Activated CD8-positive, alpha-beta memory T cell treated with anti-CD3 and anti-CD28 coated beads for 48 hours (primary cell): ENCODE data around the gene PLXNB2.
"Not testable (repeated sequence)": the region's sequence is repeated elsewhere in the genome, so short reads cannot be mapped to it uniquely, and the experiment has no call there.

ENCODE experiments used
- DNase-seq, 3 experiments: peaks; one replicate each; pipeline ENCODE4 v3.0.0-alpha.2; 2020; ENCODE audit warnings: low read depth in 2 of 3, low spot score in 2 of 3

PLXNB2 gene

DNA sequence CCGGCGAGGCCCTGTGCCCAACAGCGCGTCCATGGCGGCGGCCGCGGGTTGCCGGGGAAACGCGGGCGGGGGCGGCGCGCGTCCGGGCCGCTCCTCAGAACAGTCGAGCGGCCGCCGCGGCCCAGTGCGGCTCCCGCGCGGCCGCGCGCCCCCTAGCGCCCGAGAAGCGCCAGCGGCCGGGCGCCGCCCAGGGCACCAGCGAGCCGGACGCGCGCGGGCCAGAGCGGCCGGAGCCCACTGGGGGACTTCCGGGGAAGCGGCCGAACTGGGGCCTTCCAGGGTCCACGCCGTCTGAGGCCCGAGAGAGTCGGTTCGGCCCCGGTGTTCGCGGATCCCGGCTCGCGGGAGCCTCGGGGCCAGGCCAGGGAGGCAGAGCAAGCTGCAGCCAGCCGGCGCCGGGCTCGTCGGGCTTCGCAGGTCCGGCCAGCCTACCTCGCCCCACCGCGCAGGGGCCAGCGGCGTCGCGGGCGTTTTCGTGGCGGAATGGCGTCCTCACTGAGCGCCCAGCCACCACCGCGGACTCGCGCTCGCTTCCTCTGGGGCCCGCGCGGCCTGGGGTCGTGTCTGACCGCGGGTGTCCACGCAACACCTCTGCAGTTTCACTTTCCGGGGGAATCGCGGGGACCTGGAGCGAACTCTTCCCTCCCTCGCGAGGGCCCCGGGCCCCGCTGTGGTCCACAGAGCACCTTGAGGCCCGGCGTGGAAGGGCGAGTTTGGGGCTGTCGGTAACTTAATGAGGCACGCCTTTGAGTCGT is 19.7 kb upstream of the PLXNB2 start, which contains the start of gene DENND6B:
TSS of gene DENND6B (minus strand) at position 57 of the 755 bp plus-strand sequence. CDS start at position 33, 24 bp downstream.
- DNase-seq, result peak in 2 of 3 experiments; percentile 54 to 59

DNA sequence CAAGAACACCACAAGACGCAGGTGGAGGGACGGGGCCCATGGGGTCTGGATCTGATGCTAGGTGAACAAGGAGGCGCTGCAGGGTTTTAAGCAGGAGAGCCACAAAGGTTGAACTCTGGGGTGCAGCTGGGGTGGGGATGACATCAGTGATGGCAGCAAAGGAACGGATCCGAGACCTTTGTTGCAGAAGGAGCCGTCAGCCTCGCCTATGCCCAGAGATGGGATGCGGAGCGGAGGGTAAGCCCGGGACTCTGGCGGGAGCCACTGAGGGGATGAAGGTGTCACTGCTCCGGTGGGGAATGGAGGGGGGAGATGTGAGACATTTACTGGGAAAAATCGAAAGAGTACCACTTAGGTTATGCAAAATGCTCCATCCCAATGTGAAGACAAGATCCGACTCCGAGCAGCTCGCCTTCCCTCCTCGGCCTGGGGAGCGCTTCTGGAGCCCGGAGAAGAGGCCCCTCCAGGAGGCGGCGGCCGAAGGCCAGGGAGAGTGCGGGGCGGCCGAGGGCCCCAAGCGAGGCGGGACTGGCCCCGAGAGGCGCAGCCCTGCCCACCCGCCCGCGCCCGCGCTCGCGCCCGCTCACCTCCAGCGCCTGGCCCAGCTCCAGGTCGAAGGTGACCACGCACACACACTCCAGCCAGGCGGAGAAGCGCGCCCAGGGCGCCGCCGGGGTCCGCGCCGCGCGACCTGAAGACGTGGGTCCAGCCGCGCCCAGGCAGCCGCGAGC is 18.9 kb upstream of the PLXNB2 start:
- no peak for DNase-seq

DNA sequence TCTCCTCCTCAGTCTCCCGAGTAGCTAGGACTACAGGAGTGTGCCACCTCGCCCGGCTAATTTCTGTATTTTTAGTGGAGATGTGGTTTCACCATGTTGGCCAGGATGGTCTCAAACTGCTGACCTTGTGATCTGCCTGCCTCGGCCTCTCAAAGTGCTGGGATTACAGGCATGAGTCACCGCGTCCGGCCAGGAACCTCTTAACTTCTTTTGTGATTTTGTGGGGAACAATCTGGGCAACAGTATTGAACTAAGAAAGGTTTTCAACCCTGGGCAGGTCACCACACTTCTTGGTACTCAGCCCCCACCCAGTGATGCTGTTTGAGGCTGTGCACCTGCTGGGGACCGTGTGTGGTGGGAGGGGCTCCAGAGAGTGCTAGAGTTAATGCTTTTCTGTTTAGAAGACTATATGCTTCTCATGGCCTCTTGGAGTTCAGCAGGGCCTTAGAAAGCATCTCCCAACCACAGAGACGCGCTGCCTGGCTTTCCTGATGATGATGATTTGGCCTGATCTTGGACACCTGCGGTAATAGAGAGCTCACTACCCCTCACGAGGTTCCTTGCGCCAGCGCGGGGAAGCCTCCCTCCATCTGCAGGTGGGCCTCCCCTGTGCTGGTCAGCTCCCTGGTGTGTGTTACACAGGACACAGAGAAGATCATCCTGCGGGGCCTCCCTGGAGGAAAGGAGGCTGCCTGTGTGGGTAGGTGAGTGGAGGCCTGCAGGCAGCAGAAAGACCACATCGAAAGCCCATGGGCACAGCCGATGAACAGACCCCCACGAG is 18.2 kb upstream of the PLXNB2 start:
- no peak for DNase-seq

DNA sequence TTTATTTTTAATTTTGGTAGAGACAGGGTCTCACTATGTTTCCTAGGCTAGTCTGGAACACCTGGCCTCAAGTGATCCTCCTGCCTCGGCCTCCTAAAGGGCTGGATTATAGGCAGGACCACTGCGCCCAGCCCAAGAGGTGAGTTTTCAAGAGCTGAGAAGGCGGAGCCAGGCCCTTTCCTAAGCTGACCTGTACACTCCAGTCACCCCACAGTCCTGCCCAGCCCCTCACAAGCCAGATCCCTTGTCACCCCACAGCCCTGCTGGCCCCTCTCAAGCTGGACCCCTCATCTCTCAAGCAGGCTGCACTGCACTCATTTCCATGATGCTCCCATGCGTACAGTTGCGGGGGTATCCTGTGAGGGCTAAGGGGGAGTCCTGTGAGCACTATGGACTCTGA is 16.5 kb upstream of the PLXNB2 start:
- no peak for DNase-seq

DNA sequence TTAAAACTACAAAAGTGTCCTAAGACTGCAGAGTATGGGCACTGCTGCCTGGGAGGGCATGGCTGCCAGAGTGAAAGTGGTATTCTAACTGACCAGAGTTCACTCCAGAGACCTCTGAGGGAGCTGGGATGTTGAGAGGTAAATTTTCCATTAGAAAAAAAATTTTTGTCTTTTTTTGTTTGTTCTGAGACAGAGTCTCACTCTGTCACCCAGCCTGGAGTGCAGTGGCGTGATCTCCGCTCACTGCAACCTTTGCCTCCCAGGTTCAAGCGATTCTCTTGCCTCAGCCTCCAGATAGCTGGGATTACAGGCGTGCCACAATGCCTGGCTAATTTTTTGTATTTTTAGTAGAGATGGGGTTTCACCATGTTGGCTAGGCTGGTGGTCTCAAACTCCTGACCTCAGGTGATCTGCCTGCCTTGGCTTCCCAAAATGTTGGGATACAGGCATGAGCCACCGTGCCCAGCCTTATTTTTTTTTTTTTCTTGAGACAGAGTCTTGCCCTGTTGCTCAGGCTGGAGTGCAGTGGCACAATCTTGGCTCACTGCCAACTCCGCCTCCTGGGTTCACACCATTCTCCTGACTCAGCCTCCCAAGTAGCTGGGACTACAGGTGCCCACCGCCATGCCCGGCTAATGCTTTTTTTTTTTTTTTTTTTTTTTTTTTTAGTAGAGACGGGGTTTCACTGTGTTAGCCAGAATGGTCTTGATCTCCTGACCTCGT is 15.1 kb upstream of the PLXNB2 start:
- DNase-seq, result not testable (repeated sequence)

DNA sequence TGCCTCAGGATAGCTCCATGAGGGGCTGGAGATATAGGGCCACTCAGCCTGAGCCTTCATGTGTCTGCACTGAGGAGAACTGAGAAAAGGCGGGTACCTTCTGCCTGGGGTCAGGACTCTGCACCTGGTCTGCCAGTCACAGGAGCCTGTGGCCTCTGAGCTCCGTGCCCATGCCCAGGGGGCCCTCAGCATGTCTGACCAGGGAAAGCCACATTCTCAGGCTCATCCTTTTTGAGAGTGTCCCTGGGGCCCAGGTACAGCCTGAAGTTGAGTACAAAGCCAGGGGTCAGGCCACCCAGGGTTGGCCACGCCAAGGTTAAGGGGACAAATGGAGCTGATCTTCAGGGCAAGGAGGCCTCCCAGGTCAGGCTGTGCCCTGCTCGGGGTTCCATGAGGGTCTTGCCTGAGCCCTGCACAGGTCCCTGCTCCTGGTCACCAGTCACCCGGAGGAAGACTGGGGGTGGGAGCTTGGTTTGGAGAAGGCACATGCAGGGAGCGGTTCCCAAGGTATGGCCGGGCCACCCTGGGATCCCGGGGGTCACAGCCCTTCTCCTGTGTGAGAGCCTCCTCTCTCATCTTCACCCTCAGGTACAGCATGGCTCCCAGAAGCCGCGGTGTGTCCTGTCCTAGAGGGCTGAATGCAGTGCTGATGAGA is 13.4 kb upstream of the PLXNB2 start:
- DNase-seq, result no peak

DNA sequence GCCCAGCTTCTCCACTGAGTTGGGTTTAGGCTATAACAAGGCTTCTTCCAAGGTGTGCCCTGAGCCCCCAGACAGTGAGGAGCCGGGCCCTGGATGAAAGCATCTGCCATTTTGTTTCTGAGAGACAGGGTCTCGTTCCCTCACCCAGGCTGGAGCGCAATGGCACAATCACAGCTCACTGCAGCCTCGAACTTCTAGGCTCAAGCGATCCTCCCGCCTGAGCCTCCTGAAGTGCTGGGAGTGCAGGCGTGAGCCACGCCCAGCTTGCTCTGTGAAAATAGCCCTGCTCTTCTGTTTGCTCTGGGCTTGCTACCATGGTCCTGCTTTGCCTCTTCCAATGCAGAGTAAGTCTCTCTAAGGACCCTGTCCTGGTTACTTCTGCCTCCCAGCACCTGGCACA is 12.7 kb upstream of the PLXNB2 start:
- no peak for DNase-seq

DNA sequence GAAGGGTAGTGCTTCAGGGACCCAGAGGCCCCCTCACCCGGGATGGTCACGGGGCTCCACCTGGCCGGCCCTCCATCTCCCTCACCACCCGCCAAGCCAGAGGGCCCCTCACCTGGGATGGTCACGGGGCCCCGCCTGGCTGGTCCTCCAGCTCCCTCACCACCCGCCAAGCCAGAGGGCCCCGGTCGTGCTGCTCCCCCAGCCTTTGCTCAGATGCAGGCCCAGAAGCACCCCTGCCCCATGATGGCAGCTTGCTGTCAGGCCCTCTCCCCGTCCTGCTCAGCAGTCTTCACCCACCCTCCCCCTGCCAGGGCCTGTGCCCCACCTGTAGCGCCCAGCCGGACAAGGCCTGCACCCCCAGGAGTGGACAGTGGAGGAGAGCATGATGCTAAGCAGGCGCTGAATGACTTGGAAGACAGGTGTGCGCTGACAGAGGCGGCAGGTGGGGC is 12.1 kb upstream of the PLXNB2 start:
- no peak for DNase-seq

DNA sequence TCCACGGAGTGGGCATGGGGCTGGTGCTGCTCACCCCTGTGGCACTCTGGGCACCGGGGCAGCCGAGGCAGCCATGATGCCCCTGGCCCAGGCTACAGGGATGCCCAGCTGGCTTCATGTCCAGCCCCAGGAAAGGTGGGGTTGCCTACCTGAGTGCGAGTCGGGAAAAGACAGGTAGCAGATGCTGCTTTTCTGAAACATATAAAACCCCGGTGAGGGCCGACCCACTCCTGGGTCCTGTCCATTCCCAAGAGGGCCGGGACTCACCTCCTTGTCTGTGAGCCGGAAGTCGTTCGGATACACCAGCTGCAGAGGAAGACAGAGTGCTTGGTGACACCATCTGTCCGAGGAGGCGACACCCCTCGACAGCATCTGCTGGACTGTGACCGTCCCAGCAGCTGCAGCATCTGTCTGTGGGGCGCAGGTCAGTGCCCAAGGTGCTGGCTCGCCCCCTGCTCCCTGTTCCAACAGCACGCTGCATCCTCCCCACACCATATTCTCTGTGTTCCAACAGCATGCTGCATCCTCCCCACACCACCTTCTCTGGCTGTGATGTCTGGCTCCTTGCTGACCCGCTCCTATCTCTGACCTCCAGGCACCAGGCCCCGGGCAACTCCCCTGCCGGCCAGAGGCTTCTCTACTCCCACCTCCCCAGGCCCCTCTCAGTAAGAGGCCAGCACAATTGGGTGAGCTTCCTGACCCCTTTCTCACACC is 11.4 kb upstream of the PLXNB2 start:
- no peak for DNase-seq

DNA sequence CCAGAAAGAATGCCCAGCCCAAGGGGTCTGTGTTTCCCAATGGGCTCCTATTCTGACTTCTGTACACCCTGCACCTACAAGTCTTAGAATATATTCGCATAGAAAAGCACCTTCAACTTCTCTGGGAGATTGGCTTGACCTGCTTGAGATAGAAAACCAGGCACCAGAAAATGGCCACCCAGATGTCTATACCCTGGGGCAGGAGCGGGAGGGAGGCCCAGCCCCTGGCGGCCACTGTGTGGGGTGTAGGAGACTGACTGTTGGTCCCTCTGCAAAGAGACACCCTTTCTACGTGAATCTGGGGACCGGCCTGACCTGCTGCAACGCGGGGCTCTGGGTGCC is 10.9 kb upstream of the PLXNB2 start:
- DNase-seq, result no peak

DNA sequence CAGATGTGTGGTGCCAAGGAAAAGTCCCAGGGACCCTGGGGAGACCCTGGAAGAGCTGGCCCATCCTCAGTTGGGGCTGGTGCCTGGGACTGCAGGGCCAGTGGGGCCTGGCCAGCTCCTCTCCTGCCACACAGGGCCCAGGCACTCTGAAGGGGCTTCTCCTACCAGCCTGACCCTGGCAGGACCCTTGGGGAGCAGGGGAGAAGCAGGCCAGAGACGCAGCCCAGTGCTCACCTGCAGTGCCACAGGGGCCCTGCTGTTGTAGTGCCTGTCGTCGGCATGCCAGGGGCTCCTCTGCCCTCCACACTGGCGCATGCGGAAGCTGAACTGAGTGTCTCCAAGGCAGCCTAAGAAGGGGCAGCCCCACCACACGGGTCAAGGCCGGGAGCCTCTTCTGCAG is 10.2 kb upstream of the PLXNB2 start:
- DNase-seq, result no peak

DNA sequence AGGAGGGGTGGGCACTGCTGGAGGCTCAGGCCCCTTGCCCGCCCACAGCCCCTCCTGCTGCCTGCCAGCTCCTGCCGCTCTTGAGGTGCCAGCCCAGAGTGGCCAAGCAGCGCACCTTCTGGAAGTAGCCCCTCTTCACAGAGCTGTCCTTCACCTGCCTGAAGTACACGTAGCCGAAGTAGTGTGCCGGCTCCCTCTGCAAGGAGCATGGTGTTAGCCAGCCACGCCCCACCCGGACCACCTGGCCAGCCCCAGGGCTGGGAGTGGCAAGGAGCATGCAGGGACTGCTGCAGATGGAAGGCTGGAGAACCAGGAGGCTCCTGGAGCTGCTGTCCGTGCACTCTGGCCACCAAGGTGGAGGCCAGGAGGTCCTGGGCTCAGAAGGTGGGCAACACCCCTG is 9.7 kb upstream of the PLXNB2 start:
- no peak for DNase-seq

DNA sequence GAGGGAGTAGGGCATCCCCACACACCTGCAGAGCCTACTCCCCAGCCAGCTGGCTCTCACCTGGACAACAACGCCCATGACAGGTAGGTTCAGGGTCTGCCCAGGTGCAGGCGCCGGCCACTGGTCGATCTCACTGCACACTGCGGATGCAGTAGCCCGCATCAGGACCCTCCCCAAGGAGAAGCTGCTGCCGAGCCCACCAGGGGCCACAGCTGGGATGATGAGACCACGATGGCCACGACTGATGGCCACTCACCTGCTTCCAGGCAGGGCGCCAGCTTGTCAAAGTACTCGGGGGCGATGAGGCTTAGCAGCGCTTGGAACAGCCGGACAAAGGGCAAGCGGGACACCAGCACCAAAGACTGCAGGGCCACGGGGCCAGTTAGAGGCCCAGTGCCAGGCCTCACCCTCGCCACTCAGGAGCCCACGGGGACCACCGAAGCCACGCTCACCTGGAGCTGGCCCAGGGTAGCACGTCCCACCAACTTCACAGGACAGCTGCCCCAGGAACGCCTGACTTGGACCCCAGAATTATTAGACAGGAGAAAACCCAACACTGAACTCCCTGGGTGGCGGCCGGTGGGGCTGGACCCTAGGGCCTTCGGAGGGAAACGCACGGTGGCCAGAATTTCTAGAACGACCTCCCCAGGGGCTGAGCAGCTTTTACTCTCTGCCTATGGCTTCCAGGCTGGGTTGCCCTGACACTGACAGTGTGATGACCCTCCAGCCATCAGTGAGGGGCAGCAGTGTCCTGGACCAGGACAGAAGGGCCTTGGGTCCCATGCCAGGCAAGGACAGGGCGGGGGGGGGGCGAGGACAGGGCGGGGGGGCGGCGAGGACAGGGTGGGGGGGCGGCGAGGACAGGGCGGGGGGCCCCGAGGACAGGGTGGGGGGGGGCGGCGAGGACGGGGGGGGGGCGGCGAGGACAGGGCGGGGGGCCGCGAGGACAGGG is 8.9 kb upstream of the PLXNB2 start:
- DNase-seq, result no peak

DNA sequence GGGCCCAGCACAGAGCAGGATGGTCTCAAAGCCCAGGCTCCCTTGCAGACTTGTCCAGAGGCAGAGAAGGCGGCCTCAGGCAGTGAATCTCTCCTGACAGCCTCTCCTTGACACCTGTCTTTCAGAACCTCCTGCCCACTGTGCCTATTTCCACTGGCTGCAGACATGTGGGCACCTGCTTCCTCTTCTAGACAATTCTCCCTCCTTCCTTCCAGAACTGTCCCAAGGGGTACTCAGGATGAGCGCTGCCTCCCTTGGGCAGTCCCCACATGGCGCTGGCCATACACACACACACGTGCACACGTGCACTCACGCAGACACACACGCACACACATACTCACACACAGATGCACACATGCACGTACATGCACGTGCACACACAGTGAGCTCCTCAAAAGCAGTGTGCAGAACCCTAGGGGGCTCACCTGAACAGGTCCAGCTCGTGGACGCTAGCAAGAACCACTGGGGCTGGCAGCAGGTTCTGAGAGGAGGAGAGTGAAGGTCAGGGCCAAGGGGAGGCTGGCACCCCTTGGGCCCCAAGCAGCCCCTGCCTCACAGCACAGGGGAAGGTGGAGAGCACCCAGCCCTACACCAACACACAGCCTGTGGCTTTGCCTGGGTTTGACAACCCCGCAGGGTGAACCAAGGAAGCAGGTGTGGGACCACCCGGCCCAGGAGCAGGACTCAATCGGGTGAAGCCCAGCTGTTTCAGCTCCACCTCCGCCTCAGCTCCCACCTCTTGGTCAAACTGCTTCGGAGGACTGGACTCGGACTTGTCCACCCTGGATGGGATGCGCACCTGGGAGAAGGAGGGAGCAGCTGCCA is 8.1 kb upstream of the PLXNB2 start:
- no peak for DNase-seq

DNA sequence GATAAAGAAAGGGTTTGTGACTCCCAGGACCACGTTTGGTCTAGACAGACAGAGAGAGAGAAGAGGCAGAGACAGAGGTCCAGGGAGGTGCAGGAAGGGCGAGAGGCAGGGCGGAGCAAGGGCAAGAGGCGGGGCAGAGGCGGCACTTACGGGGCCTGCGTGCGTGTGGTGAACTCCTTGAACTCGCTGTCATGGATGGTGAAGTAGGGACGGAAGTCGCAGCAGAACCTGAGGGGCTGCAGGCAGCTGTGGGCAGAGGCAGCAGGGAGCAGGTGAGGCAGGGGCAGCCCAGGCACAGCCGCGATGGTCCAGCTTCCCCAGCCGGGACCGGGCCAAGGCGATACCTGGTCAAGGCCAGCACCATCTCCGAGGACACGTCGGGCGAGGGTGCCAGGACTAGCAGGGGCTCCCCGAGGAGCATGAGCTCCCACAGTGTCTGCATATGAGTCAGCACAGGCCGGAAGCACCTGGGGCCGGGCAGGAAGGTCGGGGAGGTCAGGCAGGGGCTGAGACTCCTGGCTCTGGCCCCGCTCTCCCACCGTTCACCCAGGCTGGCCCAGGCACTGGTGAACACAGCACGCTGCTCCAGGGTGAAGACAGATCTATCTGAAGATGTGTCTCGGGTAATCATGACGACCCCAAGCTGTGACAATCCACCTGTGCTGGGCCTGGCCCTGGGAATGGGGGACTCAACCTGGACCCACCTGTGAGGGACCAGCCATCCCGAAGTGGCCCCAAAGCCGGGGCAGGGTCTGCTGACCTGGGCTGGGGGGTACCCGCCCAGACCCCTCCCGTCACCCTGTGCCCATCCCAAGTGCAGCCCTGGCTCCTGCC is 7.2 kb upstream of the PLXNB2 start:
- DNase-seq, result peak; percentile 55 to 70 (median 59)

DNA sequence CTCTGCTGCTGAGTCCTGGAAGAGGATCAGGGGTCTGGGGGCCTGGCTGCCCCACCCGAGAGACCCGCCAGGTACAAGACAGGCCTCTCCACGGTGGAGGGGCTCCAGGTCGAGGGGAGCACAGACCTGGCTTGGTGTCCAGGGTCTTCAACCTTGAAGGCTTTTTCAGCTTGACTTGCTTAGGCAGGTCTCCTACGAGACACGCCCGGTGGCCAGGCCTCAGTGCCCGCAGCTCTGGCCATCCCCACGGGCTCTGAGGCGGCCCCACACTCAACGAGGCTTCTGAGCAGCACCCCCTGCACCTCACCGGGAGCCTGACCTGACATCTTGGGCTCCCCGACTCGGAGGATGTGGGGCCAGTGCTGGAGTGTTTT is 6.6 kb upstream of the PLXNB2 start:
- no peak for DNase-seq

DNA sequence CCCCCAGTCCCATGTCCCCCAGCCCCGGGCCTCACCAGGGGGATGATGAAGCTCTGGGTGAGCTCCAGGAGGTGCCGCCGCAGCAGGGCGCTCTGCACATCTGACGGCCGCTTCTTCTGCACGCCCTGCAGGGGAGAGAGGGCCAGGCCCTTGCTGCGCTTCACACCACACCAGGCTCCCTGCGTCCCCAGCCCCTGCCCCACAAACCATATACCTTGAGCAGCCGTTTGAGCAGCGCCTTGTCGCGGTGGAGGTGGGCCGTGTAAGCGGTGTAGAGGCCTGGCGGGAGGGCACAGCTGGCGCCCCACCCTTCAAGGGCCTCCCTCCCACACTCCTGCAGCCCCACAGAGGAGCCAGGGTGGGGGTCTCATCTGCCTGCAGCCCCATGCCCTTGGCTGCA is 6.2 kb upstream of the PLXNB2 start:
- no peak for DNase-seq
